ENCODE data around the gene PIK3CA.
"Not testable (repeated sequence)": the region's sequence is repeated elsewhere in the genome, so short reads cannot be mapped to it uniquely, and the experiment has no call there.

The PIK3CA gene

GRCh38 chr3:179215550-179215949, 67.4 kb downstream of the PIK3CA start:
- DNase-seq: not testable (repeated sequence)

DNA sequence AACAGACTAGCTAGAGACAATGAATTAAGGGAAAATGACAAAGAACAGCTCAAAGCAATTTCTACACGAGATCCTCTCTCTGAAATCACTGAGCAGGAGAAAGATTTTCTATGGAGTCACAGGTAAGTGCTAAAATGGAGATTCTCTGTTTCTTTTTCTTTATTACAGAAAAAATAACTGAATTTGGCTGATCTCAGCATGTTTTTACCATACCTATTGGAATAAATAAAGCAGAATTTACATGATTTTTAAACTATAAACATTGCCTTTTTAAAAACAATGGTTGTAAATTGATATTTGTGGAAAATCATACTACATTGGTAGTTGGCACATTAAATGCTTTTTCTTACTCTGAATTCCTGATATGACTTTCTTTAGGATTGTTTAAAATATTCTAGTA, 70.1 kb downstream of the PIK3CA start:
- DNase-seq: not testable (repeated sequence)

GRCh38 chr3:179223548-179223947, 75.4 kb downstream of the PIK3CA start:
- DNase-seq: no peak

- DNase-seq: no peak
These were observed 76.4 kb downstream of the PIK3CA start for GRCh38 chr3:179224584-179224983.

- no peak for DNase-seq
These were observed 79.2 kb downstream of the PIK3CA start for GRCh38 chr3:179227349-179227748.

GRCh38 chr3:179229177-179229576, 81.0 kb downstream of the PIK3CA start:
- DNase-seq: no peak

GRCh38 chr3:179233043-179233442, 84.9 kb downstream of the PIK3CA start:
- DNase-seq: no peak

DNA sequence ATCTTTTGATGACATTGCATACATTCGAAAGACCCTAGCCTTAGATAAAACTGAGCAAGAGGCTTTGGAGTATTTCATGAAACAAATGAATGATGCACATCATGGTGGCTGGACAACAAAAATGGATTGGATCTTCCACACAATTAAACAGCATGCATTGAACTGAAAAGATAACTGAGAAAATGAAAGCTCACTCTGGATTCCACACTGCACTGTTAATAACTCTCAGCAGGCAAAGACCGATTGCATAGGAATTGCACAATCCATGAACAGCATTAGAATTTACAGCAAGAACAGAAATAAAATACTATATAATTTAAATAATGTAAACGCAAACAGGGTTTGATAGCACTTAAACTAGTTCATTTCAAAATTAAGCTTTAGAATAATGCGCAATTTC, 86.0 kb downstream of the PIK3CA start:
- DNase-seq: no peak

DNA sequence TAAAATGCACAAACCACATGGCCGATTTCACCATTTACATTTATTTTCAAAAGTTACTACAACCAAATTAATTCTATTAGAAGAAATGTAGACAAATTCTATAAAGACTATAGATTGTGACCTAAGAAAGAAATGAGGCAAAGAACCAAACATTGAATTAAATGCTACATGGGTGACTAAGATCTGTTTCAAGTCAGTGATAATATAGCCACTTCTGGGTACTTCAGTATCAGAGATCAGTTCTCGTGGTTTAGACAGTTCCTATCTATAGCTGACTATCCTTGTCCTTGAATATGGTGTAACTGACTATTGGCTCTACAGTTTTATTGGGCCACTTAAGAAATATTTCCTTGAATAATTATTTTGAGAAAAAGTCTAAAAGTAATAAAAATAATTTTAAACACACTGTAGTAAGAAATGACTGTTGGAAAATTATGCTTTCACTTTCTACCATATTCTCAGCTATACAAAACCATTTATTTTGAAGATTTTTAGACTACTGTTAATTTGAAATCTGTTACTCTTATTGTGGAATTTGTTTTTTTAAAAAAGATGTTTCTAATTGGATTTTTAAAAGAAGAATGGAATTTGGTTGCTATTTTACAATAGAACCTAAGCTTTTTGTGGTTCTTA, 88.6 kb downstream of the PIK3CA start:
- no peak for DNase-seq

DNA sequence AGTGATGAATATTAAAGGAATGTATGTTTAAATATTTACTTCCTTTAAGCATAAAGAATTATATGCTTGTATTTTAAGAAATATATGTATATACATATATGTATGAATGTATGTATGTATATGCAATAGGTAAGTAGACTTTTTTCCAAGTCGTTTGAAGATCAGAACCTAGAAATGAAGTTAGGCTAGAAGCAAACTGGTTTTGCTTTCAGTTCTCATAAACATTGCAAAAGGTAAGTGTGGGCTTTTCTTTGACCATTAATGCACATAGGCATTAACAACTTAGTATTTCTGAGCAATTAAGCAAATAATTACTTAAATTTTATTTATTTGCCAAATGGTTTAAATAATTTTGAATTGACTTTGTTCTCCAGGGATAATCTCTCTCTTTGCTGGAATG, 92.1 kb downstream of the PIK3CA start:
- DNase-seq: not testable (repeated sequence)

GRCh38 chr3:179242859-179243258, 94.7 kb downstream of the PIK3CA start:
- DNase-seq: not testable (repeated sequence)

- DNase-seq: no peak
These were observed 96.7 kb downstream of the PIK3CA start for GRCh38 chr3:179244878-179245277.

- DNase-seq: no peak
These were observed 99.3 kb downstream of the PIK3CA start for GRCh38 chr3:179247289-179248015.

- DNase-seq: no peak
These were observed 102.8 kb downstream of the PIK3CA start, which contains the start of gene KCNMB3 for GRCh38 chr3:179250803-179251476. KCNMB3 (minus strand) TSS chr3:179251114; CDS start chr3:179250990, 124 bp downstream.

- DNase-seq: no peak
These were observed 108.7 kb downstream of the PIK3CA start for GRCh38 chr3:179256813-179257212.

DNA sequence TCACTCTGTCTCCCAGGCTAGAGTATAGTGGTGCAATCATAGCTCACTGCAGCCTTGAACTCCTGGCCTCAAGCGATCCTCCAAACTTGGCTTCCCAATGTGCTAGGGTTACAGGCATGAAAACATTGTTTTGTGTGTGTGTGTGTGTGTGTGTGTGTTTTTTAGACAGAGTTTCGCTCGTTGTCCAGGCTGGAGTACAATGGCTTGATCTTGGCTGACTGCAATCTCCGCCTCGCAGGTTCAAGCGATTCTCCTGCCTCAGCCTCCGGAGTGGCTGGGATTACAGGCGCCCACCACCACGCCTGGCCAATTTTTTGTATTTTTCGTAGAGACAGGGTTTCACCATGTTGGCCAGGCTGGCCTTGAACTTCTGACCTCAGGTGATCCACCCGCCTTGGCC, 109.6 kb downstream of the PIK3CA start:
- DNase-seq: not testable (repeated sequence)

GRCh38 chr3:179258820-179259219, 110.7 kb downstream of the PIK3CA start:
- DNase-seq: no peak

GRCh38 chr3:179259959-179260756, 112.0 kb downstream of the PIK3CA start:
- not testable (repeated sequence) for DNase-seq

- DNase-seq: no peak
These were observed 113.0 kb downstream of the PIK3CA start for GRCh38 chr3:179260949-179261765.

DNA sequence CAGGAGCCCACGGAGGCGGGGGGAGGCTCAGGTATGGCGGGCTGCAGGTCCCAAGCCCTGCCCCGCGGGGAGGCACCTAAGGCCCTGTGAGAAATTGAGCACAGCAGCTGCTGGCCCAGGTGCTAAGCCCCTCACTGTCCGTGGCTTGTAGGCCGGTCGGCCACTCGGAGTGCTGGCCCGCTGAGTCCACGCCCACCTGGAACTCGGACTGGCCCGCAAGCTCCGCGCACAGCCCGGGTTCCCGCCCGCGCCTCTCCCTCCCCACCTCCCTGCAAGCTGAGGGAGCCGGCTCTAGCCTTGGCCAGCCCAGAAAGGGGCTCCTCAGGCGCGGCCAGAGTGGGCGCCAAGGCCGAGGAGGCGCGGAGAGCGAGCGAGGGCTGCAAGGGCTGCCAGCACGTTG, 115.0 kb downstream of the PIK3CA start:
- DNase-seq: no peak

GRCh38 chr3:179264449-179264848, 116.3 kb downstream of the PIK3CA start:
- DNase-seq: no peak

DNA sequence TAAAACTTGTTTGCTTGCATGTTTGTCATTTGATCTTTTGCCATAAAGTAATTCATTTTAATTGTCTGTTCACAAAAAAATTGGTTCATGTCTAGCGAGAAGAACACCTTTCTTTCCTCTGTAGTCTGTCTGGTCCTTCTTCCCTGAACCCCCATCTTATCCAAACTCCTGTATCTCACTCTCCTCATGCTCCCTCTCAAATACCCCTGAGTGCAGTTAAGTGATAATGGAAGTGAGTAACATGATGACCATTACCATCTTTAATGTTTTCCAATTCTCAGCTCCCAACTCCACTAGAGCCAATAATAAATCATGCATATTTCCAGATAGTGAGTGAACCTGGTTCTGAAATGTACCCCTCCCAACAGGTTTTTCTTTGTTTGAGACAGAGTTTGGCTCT, 116.9 kb downstream of the PIK3CA start:
- no peak for DNase-seq

Measured in DMS 273 treated with DMSO at 0.1 percent for 48 hours (cell line).